Memory B cell (primary cell): Measurements from ENCODE around the gene SLC44A2.
"Not testable (repeated sequence)": the region's sequence is repeated elsewhere in the genome, so short reads cannot be mapped to it uniquely, and the experiment has no call there.

Source experiments
- ATAC-seq: fragments of 150-1000 bp; cut with Tn5 transposase; 2 replicates; pipeline ENCODE4 v1.10.0; 2021; ENCODE audit warnings: low read depth, mild to moderate bottlenecking, moderate library complexity
- DNase-seq, 2 donors: peaks; one replicate each; pipeline ENCODE4 v3.0.0; 2022; ENCODE audit warnings: low spot score in 2 of 2
- H3K27ac Mint-ChIP-seq: one replicate; pipeline ENCODE4 v1.8.0; 2022; ENCODE audit warnings: mild to moderate bottlenecking, moderate library complexity, mixed read lengths
- H3K27me3 Mint-ChIP-seq: one replicate; pipeline ENCODE4 v1.8.0; 2022; ENCODE audit warnings: mixed read lengths
- H3K36me3 Mint-ChIP-seq: one replicate; pipeline ENCODE4 v1.8.0; 2022; ENCODE audit warnings: mild to moderate bottlenecking, mixed read lengths
- H3K4me1 Mint-ChIP-seq: one replicate; pipeline ENCODE4 v1.8.0; 2022; ENCODE audit warnings: mixed read lengths
- H3K4me3 Mint-ChIP-seq: one replicate; pipeline ENCODE4 v1.8.0; 2022; ENCODE audit warnings: mild to moderate bottlenecking, moderate library complexity, mixed read lengths
- H3K9me3 Mint-ChIP-seq: one replicate; pipeline ENCODE4 v1.8.0; 2022; ENCODE audit warnings: mixed read lengths

Gene SLC44A2

DNA sequence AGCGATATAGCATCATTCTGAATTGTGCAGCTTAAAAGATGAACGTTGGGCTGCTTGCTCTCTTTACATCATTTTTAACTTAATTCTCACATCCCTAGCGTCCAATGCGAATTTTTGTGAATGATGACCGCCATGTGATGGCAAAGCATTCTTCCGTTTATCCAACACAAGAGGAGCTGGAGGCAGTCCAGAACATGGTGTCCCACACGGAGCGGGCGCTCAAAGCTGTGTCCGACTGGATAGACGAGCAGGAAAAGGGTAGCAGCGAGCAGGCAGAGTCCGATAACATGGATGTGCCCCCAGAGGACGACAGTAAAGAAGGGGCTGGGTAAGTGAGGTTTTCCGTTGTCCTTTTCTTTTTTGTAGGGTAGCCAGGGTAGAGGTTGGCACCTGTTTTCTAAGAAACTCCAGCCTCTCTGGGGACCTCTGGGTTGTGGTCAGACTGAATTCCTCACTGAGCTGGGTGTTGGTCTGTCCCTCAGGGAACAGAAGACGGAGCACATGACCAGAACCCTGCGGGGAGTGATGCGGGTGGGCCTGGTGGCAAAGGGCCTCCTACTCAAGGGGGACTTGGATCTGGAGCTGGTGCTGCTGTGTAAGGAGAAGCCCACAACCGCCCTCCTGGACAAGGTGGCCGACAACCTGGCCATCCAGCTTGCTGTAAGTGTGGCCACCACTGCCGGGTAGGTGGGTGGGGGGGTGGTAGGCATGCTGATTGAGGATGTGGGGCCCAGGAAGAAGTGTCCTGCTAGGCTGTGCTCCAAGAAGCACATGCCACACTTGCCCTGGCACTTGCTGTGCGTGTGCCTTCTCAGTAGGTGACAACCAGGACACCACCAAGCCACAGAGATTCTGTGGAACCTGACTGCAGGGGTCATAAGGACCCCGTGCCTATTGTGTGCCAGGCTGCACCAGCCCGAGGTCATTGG is 45.8 kb downstream of the SLC44A2 start:
- H3K4me1 Mint-ChIP-seq, result peaks cover 32% of the 10 kb centered on the region
- peaks cover 10% of the 10 kb centered on the region for H3K36me3 Mint-ChIP-seq
- H3K27me3 Mint-ChIP-seq, result no peaks in the 10 kb centered on the region
- ATAC-seq (no peak), DNase-seq (no peak)
- H3K4me3 Mint-ChIP-seq, result no peak overlapping the region
- H3K9me3 Mint-ChIP-seq, result no peaks in the 10 kb centered on the region
- H3K27ac Mint-ChIP-seq, result peak overlapping the region; percentile 71

DNA sequence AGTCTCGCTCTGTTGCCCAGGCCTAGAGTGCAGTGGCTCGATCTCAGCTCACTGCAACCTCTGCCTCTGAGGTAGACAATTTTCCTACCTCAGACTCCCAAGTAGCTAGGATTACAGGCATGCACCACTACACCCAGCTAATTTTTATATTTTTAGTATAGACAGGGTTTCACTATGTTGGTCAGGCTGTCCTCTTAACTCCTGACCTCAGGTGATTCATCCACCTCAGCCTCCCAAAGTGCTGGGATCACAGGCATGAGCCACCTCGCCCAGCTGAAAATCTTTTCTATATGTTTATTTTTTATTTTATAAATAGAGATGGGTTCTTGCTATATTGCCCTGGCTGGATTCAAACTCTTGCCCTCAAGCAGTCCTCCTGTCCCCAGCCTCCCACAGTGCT is 46.6 kb downstream of the SLC44A2 start:
- H3K27ac Mint-ChIP-seq, H3K27me3 Mint-ChIP-seq, ATAC-seq, H3K4me3 Mint-ChIP-seq, H3K9me3 Mint-ChIP-seq, DNase-seq: not testable (repeated sequence)
- Mint-ChIP-seq H3K36me3 (peaks cover 12% of the 10 kb centered on the region), H3K4me1 (peaks cover 28% of the 10 kb centered on the region)

DNA sequence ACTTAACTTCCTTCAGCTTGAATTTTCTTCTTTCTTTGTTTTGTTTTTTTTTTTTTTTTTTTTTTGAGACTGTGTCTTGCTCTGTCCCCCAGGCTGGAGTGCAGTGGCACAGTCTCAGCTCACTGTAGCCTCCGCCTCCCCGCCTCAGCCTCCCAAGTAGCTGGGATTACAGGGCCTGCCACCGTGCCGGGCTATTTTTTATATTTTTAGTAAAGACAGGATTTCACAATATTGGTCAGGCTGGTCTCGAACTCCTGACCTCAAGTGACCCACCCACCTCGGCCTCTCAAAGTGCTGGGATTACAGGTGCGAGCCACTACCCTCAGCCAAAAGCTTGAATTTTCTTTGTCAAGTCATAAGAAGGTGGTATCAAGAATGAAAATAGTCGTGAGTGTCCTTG is 49.9 kb downstream of the SLC44A2 start:
- not testable (repeated sequence) for H3K4me1 Mint-ChIP-seq, H3K9me3 Mint-ChIP-seq, DNase-seq, H3K4me3 Mint-ChIP-seq, H3K27ac Mint-ChIP-seq, ATAC-seq, H3K27me3 Mint-ChIP-seq
- peaks cover 22% of the 10 kb centered on the region for H3K36me3 Mint-ChIP-seq

DNA sequence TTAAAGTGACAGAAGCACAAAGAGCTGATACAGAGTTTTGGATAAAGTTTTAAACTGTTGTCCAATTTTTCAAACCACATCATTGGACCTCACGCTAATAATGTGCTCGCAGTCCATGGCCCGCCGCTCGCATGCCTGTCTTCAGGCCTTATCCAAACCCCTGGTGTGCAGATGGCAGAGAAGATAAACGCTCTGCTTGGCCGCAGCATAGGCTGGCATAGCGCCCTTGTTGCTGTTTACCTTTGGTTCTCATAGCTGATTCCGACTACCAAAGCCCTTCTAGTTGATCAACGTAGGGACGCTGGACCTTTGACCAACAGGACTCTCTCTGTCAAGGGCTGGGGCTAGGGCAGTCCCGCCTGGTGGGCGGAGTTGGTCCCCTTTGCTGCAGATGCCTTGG is 52.4 kb downstream of the SLC44A2 start:
- no peak overlapping the region for H3K4me3 Mint-ChIP-seq
- no peak for ATAC-seq
- H3K4me1 Mint-ChIP-seq, result no peaks in the 10 kb centered on the region
- H3K27me3 Mint-ChIP-seq, result no peaks in the 10 kb centered on the region
- H3K27ac Mint-ChIP-seq, result peak overlapping the region; percentile 36
- no peaks in the 10 kb centered on the region for H3K9me3 Mint-ChIP-seq
- H3K36me3 Mint-ChIP-seq, result peaks cover 22% of the 10 kb centered on the region
- DNase-seq, result no peak

DNA sequence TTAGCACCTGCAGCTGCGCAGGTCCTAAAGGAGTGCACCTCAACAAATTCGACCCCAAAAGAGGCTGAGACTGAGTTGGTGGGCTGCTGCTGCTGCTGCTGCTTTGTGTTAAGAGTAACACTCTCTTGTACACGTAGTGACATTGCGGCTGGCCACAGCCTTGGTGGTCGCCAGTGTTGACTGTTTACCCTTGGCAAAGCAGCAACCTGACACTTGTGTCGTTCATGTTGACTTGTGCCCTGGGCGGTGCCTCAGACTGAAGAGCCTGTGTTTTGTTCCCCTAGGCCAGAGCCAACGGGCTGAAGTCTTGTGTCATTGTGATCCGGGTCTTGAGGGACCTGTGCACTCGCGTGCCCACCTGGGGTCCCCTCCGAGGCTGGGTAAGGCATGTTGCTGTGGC is 53.5 kb downstream of the SLC44A2 start:
- no peaks in the 10 kb centered on the region for H3K4me1 Mint-ChIP-seq
- H3K27me3 Mint-ChIP-seq, result no peaks in the 10 kb centered on the region
- no peaks in the 10 kb centered on the region for H3K9me3 Mint-ChIP-seq
- no peak overlapping the region for H3K4me3 Mint-ChIP-seq
- DNase-seq (no peak), ATAC-seq (no peak)
- H3K36me3 Mint-ChIP-seq, result peaks cover 21% of the 10 kb centered on the region
- no peak overlapping the region for H3K27ac Mint-ChIP-seq

DNA sequence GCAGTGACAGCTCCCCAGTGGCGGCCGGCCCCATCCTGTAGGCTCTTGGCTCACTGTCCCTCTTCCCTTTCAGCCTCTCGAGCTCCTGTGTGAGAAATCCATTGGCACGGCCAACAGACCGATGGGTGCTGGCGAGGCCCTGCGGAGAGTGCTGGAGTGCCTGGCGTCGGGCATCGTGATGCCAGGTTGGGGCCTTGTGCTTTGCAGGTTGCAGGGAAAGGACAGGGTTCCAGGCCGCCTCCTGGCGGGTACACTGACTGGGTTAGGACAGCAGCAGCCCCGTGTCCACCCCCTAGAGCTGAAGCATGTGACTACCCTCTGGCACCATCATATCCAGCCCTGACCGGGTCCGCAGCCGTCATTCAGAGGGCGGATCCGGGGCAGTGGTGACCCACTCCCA is 54.4 kb downstream of the SLC44A2 start:
- no peak overlapping the region for H3K4me3 Mint-ChIP-seq
- no peak for ATAC-seq
- H3K36me3 Mint-ChIP-seq, result peaks cover 25% of the 10 kb centered on the region
- H3K4me1 Mint-ChIP-seq, result no peaks in the 10 kb centered on the region
- H3K9me3 Mint-ChIP-seq, result no peaks in the 10 kb centered on the region
- no peak for DNase-seq
- no peaks in the 10 kb centered on the region for H3K27me3 Mint-ChIP-seq
- no peak overlapping the region for H3K27ac Mint-ChIP-seq

DNA sequence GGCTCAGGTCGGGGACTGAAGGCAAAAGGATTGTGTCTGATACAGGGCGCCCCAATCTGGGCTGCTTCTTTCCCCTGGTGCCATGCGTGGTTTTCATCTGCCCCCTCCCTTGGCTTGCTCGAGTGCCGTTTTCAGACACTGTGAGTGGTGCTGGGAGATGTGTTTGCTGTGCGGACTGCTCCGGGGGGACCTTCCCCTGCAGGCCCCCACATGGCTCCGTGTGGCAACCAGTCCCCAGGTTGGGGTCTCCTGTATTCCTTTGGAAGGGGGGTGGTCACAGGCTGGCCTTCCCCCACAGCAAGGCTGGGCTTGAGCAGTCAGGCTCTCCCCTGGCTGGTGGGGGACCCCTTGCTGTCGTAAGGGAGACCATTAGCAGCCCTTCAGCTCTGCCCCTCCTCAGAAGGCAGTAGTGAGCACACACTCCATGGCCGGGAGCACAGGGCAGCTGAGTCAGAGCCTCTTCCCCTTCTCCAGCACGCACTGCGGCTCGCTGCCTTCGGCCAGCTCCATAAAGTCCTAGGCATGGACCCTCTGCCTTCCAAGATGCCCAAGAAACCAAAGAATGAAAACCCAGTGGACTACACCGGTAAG is 55.3 kb downstream of the SLC44A2 start:
- Mint-ChIP-seq H3K27me3 (no peaks in the 10 kb centered on the region), H3K27ac (peak overlapping the region; percentile 53), H3K36me3 (peaks cover 25% of the 10 kb centered on the region), H3K4me3 (no peak overlapping the region), H3K4me1 (no peaks in the 10 kb centered on the region), H3K9me3 (no peaks in the 10 kb centered on the region)
- DNase-seq (no peak), ATAC-seq (no peak)

DNA sequence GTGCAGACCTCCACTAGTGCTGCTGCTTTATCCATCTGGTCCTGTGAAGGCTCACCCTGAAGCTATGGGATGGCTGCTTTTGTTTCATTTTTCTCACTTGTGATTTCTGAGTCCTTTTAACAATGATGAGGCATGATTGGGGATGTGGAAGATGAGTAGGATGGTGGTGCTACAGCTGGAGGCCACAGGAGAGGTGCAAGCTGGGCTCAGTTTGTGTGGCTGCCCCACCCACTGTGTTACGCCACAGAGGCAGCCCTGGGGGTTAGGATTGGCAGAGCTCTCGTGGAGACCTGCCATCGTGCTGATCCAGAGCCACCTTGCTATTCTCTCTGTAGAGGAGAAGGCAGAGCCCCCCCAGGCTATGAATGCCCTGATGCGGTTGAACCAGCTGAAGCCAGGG is 56.3 kb downstream of the SLC44A2 start:
- Mint-ChIP-seq H3K36me3 (peaks cover 22% of the 10 kb centered on the region), H3K27ac (no peak overlapping the region), H3K4me3 (no peak overlapping the region), H3K4me1 (no peaks in the 10 kb centered on the region), H3K9me3 (no peaks in the 10 kb centered on the region), H3K27me3 (no peaks in the 10 kb centered on the region)
- ATAC-seq (no peak), DNase-seq (no peak)

DNA sequence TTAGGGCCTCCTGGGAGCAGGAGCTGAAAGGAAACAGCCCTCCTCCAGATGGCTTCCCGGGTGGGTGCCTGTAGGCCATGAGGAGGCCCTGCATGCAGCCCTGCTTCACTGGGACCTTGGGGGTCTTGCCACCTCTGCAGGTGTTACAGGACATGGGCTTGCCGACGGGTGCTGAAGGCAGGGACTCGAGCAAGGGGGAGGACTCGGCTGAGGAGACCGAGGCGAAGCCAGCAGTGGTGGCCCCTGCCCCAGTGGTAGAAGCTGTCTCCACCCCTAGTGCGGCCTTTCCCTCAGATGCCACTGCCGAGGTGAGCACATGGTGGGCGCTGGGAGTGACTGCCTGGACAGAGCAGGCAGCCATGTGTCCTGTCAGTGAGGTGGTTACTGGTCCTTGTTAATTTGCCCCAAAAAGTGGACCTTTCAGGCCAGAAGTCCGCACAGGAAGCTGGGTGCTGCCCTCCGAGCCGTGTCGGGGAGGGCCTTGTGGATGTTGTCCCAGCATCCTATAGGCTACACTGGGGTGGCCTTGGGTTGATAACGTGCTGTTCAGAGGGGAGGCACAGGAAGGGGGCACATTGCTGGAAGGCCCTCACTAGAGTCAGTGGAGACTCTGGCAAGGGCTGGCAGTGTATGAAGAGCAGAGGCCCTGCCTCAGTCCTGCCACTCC is 57.2 kb downstream of the SLC44A2 start:
- Mint-ChIP-seq H3K27ac (no peak overlapping the region), H3K27me3 (no peaks in the 10 kb centered on the region), H3K4me3 (no peak overlapping the region), H3K9me3 (no peaks in the 10 kb centered on the region), H3K4me1 (no peaks in the 10 kb centered on the region), H3K36me3 (peaks cover 22% of the 10 kb centered on the region)
- ATAC-seq, result no peak
- DNase-seq, result no peak

DNA sequence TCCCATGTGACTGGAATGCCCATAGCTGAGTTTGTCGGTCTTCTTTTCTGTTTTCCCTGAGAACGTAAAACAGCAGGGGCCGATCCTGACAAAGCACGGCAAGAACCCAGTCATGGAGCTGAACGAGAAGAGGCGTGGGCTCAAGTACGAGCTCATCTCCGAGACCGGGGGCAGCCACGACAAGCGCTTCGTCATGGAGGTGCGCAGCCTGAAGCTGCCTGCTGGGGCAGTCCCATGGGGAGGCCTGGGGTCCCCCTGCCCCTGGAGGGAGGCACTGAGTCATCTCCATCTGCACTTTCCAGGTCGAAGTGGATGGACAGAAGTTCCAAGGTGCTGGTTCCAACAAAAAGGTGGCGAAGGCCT is 57.7 kb downstream of the SLC44A2 start:
- ATAC-seq, result no peak
- Mint-ChIP-seq H3K4me3 (no peak overlapping the region), H3K27ac (no peak overlapping the region), H3K9me3 (no peaks in the 10 kb centered on the region), H3K36me3 (peaks cover 21% of the 10 kb centered on the region), H3K27me3 (no peaks in the 10 kb centered on the region), H3K4me1 (no peaks in the 10 kb centered on the region)
- no peak for DNase-seq

DNA sequence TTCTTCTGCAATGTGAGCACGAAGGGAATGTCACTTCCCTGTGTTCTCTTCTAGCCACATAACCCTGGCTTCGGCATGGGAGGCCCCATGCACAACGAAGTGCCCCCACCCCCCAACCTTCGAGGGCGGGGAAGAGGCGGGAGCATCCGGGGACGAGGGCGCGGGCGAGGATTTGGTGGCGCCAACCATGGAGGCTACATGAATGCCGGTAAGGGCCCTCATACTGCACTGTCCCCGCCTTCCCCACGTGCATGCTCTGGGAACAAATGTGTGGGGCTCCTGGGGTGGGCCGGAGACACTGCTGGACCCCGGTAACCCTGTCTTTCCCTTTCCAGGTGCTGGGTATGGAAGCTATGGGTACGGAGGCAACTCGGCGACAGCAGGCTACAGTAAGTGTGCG is 58.2 kb downstream of the SLC44A2 start:
- DNase-seq (no peak), ATAC-seq (no peak)
- no peak overlapping the region for H3K27ac Mint-ChIP-seq
- H3K9me3 Mint-ChIP-seq, result no peaks in the 10 kb centered on the region
- H3K36me3 Mint-ChIP-seq, result peaks cover 17% of the 10 kb centered on the region
- H3K4me3 Mint-ChIP-seq, result no peak overlapping the region
- H3K4me1 Mint-ChIP-seq, result no peaks in the 10 kb centered on the region
- H3K27me3 Mint-ChIP-seq, result no peaks in the 10 kb centered on the region

DNA sequence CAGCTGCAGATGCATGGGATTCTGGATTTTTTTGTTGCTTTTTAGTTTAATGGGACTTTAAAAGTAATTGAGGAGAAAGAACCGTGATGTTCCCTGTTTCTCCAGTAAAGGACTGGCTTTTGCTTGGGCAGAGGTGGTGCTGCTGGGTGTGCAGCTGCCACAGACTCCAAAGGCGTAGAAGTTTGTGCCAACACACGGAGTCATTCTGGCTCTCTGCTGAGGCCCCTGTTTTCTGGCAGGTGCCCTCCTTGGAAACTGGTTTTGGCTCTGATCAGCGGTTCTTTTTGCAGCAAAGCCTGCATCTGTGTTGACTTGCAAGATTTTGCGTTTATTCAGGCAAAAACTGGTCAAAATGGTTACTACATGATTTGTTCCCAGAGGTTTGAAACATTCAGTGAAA is 59.9 kb downstream of the SLC44A2 start:
- Mint-ChIP-seq H3K4me3 (no peak overlapping the region), H3K27ac (no peak overlapping the region), H3K9me3 (no peaks in the 10 kb centered on the region), H3K36me3 (peaks cover 20% of the 10 kb centered on the region), H3K4me1 (no peaks in the 10 kb centered on the region), H3K27me3 (no peaks in the 10 kb centered on the region)
- DNase-seq (no peak), ATAC-seq (no peak)

DNA sequence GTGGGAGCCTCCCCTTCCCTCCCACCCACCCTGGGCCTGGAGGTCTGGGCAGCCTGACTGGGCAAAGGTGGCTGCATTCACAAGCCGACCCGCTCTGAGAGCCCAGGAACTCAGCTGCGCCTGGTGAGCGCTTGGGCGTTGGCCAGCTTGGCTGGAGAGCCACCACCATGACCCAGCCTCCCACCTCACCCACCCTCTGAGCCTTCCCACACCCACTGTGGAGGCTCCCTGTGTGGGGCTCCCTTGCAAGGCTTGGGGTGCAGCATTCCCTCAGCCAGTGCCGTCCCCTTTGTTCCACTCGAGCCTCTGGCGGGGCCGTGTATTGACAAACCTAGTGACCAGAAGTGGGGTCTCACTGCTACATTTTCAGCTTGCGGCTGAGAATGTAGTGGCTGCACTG is 60.8 kb downstream of the SLC44A2 start:
- no peaks in the 10 kb centered on the region for H3K27me3 Mint-ChIP-seq
- H3K36me3 Mint-ChIP-seq, result peaks cover 20% of the 10 kb centered on the region

DNA sequence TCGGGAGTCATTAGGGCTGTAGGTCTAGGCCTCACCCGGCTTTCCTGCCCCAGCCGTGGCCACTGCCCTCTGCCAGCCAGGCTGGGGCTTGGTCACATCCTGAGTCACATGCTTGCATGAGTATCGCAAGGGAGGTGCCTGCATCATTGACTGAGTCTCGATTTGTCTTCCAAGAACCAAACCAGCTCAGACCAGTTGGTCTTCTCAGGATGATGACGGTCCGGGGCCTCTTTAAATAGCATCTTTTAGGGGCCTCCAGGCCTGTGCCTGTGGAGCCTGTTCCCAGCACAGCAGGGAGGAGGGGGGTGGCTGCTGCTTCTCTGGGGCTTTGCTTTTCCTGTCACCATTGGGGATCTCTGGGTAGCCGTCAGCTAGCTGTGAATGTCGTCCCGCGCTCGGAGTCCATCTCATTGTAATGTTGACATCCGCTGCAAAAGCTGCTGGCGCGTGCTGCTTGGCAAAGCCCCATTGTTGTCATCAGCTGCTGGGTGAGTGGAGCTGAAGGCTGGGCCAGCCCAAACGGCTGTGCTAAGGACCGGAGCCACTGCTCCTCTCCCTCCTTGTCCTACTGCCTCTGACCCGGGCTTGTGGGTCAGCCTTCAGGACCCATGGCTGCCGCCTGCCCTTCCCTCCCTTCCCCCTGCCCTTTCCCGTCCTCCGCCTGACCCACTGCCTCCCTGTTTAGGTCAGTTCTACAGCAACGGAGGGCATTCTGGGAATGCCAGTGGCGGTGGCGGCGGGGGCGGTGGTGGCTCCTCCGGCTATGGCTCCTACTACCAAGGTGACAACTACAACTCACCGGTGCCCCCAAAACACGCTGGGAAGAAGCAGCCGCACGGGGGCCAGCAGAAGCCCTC is 61.5 kb downstream of the SLC44A2 start:
- Mint-ChIP-seq H3K9me3 (no peaks in the 10 kb centered on the region), H3K4me3 (no peak overlapping the region), H3K27me3 (no peaks in the 10 kb centered on the region), H3K27ac (peak overlapping the region; percentile 14), H3K4me1 (no peaks in the 10 kb centered on the region), H3K36me3 (peaks cover 18% of the 10 kb centered on the region)
- ATAC-seq (no peak), DNase-seq (no peak)

More for the DNA sequence above, 60.8 kb downstream of the SLC44A2 start:
- Mint-ChIP-seq H3K4me1 (no peaks in the 10 kb centered on the region), H3K27ac (no peak overlapping the region), H3K9me3 (no peaks in the 10 kb centered on the region), H3K4me3 (no peak overlapping the region)
- DNase-seq (no peak), ATAC-seq (no peak)
